ENCODE data around the gene CCDC92. TPM values are rescaled to one million over a fixed set of nuclear protein-coding genes. Genes with fewer than 3 reads are reported as not detected.
A peak's percentile ranks its signal among the peaks of the same experiment; 100 is the strongest.

CCDC92 gene
- total RNA-seq, 2 donors from 2014 or later = 19.7 to 25.1 TPM

DNA sequence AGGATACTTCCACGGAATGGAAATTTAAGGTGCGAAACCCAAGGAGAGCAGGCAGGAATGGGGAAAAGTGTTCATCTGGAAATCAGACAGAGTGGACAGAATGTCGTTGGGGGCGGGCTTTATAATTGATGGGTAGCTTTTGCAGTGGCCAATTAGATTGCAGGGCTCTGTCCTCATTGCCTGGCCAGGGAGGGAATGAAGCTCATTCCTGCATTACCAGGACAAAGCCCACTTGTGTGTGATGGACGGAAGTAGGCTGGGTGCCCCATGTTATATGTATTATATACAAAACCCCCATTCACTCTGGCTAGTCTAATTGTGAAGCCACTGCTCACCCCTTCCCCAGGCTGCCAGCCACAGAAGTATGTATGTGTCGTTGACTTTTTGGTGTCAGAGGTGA lies 23.9 kb upstream of the CCDC92 start:
- Histone ChIP-seq H3K4me3 (no peak overlapping the region), H3K36me3 (replicated peaks in 1 of 2; ENCODE audit: insufficient read depth in 1 of 2, low read depth in 2 of 2) (no peaks in the 10 kb centered on the region), H3K27me3 (no peaks in the 10 kb centered on the region), H3K27ac (no peak overlapping the region), H3K4me1 (peaks cover 33% of the 10 kb centered on the region), H3K9me3 (no peaks in the 10 kb centered on the region)
- no peak for TF ChIP-seq CTCF (IDR thresholded peaks at IDR 0.05)
- TF ChIP-seq POLR2A (IDR thresholded peaks at IDR 0.05) = no peak
- WGBS, 2 donors = 76 to 81% methylated on average over 6 of the region's 6 CpGs
- ATAC-seq (no peak), DNase-seq (no peak)
- intact Hi-C loops (cut with DNase I) = no loop called here

- WGBS, 2 donors = 85 to 89% methylated on average over 7 of the region's 7 CpGs
- Histone ChIP-seq H3K36me3 (replicated peaks in 1 of 2; ENCODE audit: insufficient read depth in 1 of 2, low read depth in 2 of 2) (no peaks in the 10 kb centered on the region), H3K4me1 (peaks cover 47% of the 10 kb centered on the region), H3K27me3 (no peaks in the 10 kb centered on the region), H3K9me3 (no peaks in the 10 kb centered on the region), H3K27ac (no peak overlapping the region), H3K4me3 (no peak overlapping the region)
- TF ChIP-seq POLR2A (IDR thresholded peaks at IDR 0.05) = no peak
- TF ChIP-seq CTCF (IDR thresholded peaks at IDR 0.05) = no peak
- no peak for ATAC-seq
- DNase-seq = no peak
- intact Hi-C loops (cut with DNase I) = no loop called here
Measured at GRCh38 chr12:123995023-123995748, 22.6 kb upstream of the CCDC92 start.

DNA sequence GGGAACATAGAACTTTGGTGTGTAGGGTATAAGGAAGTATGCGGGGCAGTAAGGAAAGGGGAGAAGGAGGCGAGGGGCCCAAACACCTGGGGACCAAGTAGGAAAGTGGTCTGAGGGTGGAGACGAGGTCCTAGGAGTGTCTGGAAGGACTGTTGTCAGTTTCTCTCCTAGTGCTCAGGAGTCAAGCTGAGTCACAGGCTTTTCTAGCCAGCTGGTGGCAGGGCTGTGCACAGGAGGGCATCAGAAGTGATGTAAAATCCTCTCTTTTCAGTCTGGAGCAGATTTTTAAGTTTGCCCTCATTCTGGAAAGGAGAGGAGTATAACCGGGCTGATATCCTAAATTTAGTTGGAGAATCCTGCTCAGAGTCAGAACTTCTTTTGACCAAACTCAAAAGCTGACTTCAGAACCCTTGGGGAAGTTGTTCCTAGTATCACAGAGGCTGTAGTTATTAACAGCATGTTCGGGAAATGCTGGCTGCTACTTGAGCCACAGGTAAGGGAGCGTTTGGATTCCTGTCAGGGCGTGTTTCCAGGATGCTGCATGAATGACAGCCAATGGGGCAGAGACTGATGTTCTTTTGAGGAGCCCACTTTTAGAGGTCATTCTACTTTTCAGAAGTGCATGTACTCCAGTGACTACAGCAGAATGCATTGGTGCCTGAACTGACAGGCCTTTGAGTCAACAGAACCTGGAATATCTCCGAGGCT lies 19.6 kb upstream of the CCDC92 start:
- no peak for ATAC-seq
- H3K27ac ChIP-seq = peak overlapping the region in 3 of 4 donors; percentile 33 to 72 (median 64)
- no peak overlapping the region for H3K4me3 ChIP-seq
- H3K9me3 ChIP-seq = no peaks in the 10 kb centered on the region
- DNase-seq = no peak
- TF ChIP-seq CTCF (IDR thresholded peaks at IDR 0.05) = no peak
- no peak for TF ChIP-seq POLR2A (IDR thresholded peaks at IDR 0.05)
- H3K36me3 ChIP-seq (replicated peaks in 1 of 2; ENCODE audit: insufficient read depth in 1 of 2, low read depth in 2 of 2) = no peaks in the 10 kb centered on the region
- H3K27me3 ChIP-seq = no peaks in the 10 kb centered on the region
- WGBS, 2 donors = 67 to 71% methylated on average over 8 of the region's 8 CpGs
- peaks cover 58% of the 10 kb centered on the region for H3K4me1 ChIP-seq
- intact Hi-C loops (cut with DNase I) = no loop called here

- H3K9me3 ChIP-seq = no peaks in the 10 kb centered on the region
- DNase-seq (no peak), ATAC-seq (peak; percentile 49)
- H3K27ac ChIP-seq = peak overlapping the region in 3 of 4 donors; percentile 33 to 72 (median 64)
- H3K4me3 ChIP-seq = no peak overlapping the region
- H3K36me3 ChIP-seq (replicated peaks in 1 of 2; ENCODE audit: insufficient read depth in 1 of 2, low read depth in 2 of 2) = no peaks in the 10 kb centered on the region
- intact Hi-C loops (cut with DNase I) = no loop called here
- H3K4me1 ChIP-seq = peaks cover 64% of the 10 kb centered on the region
- TF ChIP-seq CTCF (IDR thresholded peaks at IDR 0.05) (no peak), POLR2A (IDR thresholded peaks at IDR 0.05) (no peak)
- 41 to 45% methylated on average over 2 of the region's 2 CpGs for WGBS, 2 donors
- no peaks in the 10 kb centered on the region for H3K27me3 ChIP-seq
Measured at GRCh38 chr12:123991372-123991951, 18.8 kb upstream of the CCDC92 start.

Measured in body of pancreas (tissue), 4 donors.